ENCODE measurements around the gene KLHDC4. TPM values are rescaled to one million over a fixed set of nuclear protein-coding genes. Genes with fewer than 3 reads are reported as not detected.
"Not testable (repeated sequence)": the region's sequence is repeated elsewhere in the genome, so short reads cannot be mapped to it uniquely, and the experiment has no call there.

The KLHDC4 gene
- total and polyA plus RNA-seq, 5 donors from 2014 or later, result 17.0 to 104 (median 17.5) TPM

GRCh38 chr16:87720446-87720845 lies 45.3 kb downstream of the KLHDC4 start:
- Histone ChIP-seq H3K27me3 (ENCODE audit: control insufficient read depth, insufficient read depth, low read length) (no peaks in the 10 kb centered on the region), H3K9me3 (ENCODE audit: control insufficient read depth in 2 of 2, low read length in 2 of 2) (no peaks in the 10 kb centered on the region), H3K4me1 (ENCODE audit: control insufficient read depth, insufficient read depth, low read length, poor library complexity, severe bottlenecking) (no peaks in the 10 kb centered on the region), H3K27ac (ENCODE audit: insufficient read depth, low read length, poor library complexity, severe bottlenecking) (no peak overlapping the region), H3K4me3 (ENCODE audit: low read depth, low read length) (no peak overlapping the region), H3K36me3 (ENCODE audit: control insufficient read depth, insufficient read depth, low read length) (peaks cover 47% of the 10 kb centered on the region)
- Mint-ChIP-seq H3K4me1 (peaks cover 2 to 22% (median 3%) of the 10 kb centered on the region in 4 donors), H3K27ac (no peak overlapping the region), H3K9me3 (no peaks in the 10 kb centered on the region), H3K4me3 (no peak overlapping the region), H3K27me3 (no peaks in the 10 kb centered on the region), H3K36me3 (peaks cover 52% of the 10 kb centered on the region)
- no peak for ATAC-seq (ENCODE audit: low read depth in 2 of 2)
- no peak for DNase-seq

- H3K4me3 Mint-ChIP-seq; H3K4me3 ChIP-seq (ENCODE audit: low read depth, low read length); H3K9me3 Mint-ChIP-seq; ATAC-seq (ENCODE audit: low read depth in 2 of 2); H3K27me3 Mint-ChIP-seq; H3K4me1 ChIP-seq (ENCODE audit: control insufficient read depth, insufficient read depth, low read length, poor library complexity, severe bottlenecking); DNase-seq; H3K9me3 ChIP-seq (ENCODE audit: control insufficient read depth in 2 of 2, low read length in 2 of 2); H3K27ac ChIP-seq (ENCODE audit: insufficient read depth, low read length, poor library complexity, severe bottlenecking); H3K27me3 ChIP-seq (ENCODE audit: control insufficient read depth, insufficient read depth, low read length): not testable (repeated sequence)
- peaks cover 51% of the 10 kb centered on the region for H3K36me3 Mint-ChIP-seq
- peak overlapping the region in 1 of 3 donors; percentile 80 for H3K27ac Mint-ChIP-seq
- peaks cover 52% of the 10 kb centered on the region for H3K36me3 ChIP-seq (ENCODE audit: control insufficient read depth, insufficient read depth, low read length)
- H3K4me1 Mint-ChIP-seq, result peaks cover 0 to 34% (median 11%) of the 10 kb centered on the region in 4 donors
Measured at GRCh38 chr16:87718831-87719230, 47.0 kb downstream of the KLHDC4 start.

- Histone ChIP-seq H3K27me3 (ENCODE audit: control insufficient read depth, insufficient read depth, low read length) (no peaks in the 10 kb centered on the region), H3K36me3 (ENCODE audit: control insufficient read depth, insufficient read depth, low read length) (peaks cover 48% of the 10 kb centered on the region), H3K4me3 (ENCODE audit: low read depth, low read length) (no peak overlapping the region), H3K9me3 (ENCODE audit: control insufficient read depth in 2 of 2, low read length in 2 of 2) (no peaks in the 10 kb centered on the region), H3K4me1 (ENCODE audit: control insufficient read depth, insufficient read depth, low read length, poor library complexity, severe bottlenecking) (peaks cover 18% of the 10 kb centered on the region), H3K27ac (ENCODE audit: insufficient read depth, low read length, poor library complexity, severe bottlenecking) (no peak overlapping the region)
- no peak overlapping the region for H3K4me3 Mint-ChIP-seq
- no peak for DNase-seq
- H3K4me1 Mint-ChIP-seq, result peaks cover 4 to 47% (median 18%) of the 10 kb centered on the region in 4 donors
- no peaks in the 10 kb centered on the region for H3K9me3 Mint-ChIP-seq
- no peaks in the 10 kb centered on the region for H3K27me3 Mint-ChIP-seq
- H3K36me3 Mint-ChIP-seq, result peaks cover 38% of the 10 kb centered on the region
- ATAC-seq (ENCODE audit: low read depth in 2 of 2), result no peak
- H3K27ac Mint-ChIP-seq, result peak overlapping the region; percentile 76 to 97 (median 82)
Measured at GRCh38 chr16:87715658-87716057, 50.1 kb downstream of the KLHDC4 start.

DNA sequence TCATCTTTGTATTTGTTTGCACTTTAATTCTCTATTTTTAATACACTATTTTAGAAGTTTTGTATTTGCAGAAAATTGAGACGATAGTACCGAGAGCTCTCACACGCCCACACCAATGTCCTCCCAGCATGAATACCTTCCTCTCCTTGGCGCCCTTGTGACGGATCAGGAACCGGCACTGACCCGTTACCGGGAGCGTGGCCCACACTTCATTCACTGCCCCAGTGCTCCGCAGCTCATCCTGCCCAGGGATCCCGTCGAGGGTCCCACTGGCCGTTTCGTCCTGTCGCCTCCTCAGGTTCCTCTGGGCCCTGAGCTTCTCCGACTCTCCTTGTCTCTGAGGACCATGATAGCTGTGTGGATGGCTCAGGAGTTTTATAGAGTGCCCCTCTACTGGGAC lies 50.6 kb downstream of the KLHDC4 start:
- Histone ChIP-seq H3K9me3 (ENCODE audit: control insufficient read depth in 2 of 2, low read length in 2 of 2) (no peaks in the 10 kb centered on the region), H3K4me1 (ENCODE audit: control insufficient read depth, insufficient read depth, low read length, poor library complexity, severe bottlenecking) (peaks cover 18% of the 10 kb centered on the region), H3K27me3 (ENCODE audit: control insufficient read depth, insufficient read depth, low read length) (no peaks in the 10 kb centered on the region), H3K36me3 (ENCODE audit: control insufficient read depth, insufficient read depth, low read length) (peaks cover 50% of the 10 kb centered on the region), H3K4me3 (ENCODE audit: low read depth, low read length) (no peak overlapping the region), H3K27ac (ENCODE audit: insufficient read depth, low read length, poor library complexity, severe bottlenecking) (no peak overlapping the region)
- Mint-ChIP-seq H3K4me3 (no peak overlapping the region), H3K27me3 (no peaks in the 10 kb centered on the region), H3K4me1 (peaks cover 4 to 47% (median 18%) of the 10 kb centered on the region in 4 donors), H3K9me3 (no peaks in the 10 kb centered on the region), H3K36me3 (peaks cover 40% of the 10 kb centered on the region), H3K27ac (peak overlapping the region; percentile 76 to 97 (median 82))
- no peak for ATAC-seq (ENCODE audit: low read depth in 2 of 2)
- no peak for DNase-seq

DNA sequence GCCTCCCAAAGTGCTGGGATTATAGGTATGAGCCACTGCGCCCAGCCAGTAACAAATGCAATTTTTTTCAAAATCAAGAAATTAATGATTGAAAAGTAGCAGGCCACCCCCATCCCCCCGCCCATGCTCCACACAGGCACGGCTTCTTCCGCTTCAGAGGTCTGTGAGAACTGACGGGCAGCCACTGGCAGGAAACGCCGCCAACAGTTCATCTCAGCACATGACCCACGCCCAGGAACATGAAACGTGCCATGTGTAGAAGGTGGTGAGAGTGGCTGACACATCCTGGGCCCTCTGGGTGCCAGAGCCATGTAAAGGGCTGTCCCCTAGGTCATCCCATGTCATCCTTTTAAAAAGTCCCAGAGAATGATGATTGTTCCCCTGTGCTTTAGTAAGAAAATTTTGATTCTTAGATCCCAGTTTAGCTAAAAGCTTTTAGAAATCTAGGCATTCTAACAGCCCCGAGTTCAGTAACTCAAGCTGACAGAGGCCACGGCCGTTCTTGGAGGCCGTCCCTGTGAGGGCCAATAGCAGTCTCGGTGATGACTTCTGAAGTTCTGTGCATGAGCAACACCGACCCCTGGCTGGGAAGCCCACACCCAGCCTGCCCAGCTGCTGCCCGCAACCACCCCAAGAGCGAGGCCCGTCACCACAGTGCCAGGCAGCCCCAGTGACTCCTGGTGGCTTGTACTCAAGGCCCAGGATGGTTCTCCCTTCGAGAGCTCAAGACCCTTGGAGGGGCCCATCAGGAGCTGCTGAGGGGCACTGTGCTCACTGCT lies 52.1 kb downstream of the KLHDC4 start:
- Mint-ChIP-seq H3K36me3 (peaks cover 33% of the 10 kb centered on the region), H3K27me3 (no peaks in the 10 kb centered on the region), H3K9me3 (no peaks in the 10 kb centered on the region), H3K27ac (peak overlapping the region; percentile 88 to 98 (median 91)), H3K4me3 (peak overlapping the region in 3 of 4 donors; percentile 41 to 77 (median 61)), H3K4me1 (peaks cover 4 to 44% (median 18%) of the 10 kb centered on the region in 4 donors)
- no peak overlapping the region for H3K4me3 ChIP-seq (ENCODE audit: low read depth, low read length)
- peaks cover 59% of the 10 kb centered on the region for H3K36me3 ChIP-seq (ENCODE audit: control insufficient read depth, insufficient read depth, low read length)
- H3K9me3 ChIP-seq (ENCODE audit: control insufficient read depth in 2 of 2, low read length in 2 of 2), result no peaks in the 10 kb centered on the region
- peak in 2 of 3 donors; percentile 49 to 93 for DNase-seq
- H3K27me3 ChIP-seq (ENCODE audit: control insufficient read depth, insufficient read depth, low read length), result no peaks in the 10 kb centered on the region
- H3K4me1 ChIP-seq (ENCODE audit: control insufficient read depth, insufficient read depth, low read length, poor library complexity, severe bottlenecking), result peaks cover 18% of the 10 kb centered on the region
- ATAC-seq (ENCODE audit: low read depth in 2 of 2), result peak; percentile 94 to 95
- H3K27ac ChIP-seq (ENCODE audit: insufficient read depth, low read length, poor library complexity, severe bottlenecking), result peak overlapping the region; percentile 64

DNA sequence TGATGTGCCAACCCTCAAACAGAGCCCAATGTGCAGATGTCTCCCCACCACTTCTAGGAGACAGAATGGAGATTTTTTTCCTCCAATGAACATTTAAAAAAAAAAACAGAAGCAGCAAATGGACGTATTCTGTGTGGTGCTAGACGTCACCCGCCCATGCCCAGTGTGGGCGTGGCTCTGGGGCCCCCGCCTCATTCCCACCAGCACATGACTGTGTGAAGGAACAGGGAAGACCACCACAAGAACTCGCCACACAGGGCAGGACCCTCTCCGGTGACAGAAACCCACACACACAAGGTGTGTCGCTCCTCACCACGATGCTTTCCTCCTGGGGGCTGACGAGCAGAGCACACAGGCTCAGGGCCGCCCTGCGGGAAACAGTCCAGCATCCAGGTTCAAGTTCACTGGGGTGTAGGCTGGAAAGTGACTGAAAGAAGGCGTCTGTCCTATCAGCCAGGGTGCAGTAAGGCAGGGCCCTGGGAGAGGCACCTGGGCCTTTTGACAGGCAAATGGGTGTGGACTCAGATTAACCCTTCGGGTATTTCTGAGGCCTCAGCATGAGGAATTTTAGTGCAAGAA lies 53.5 kb downstream of the KLHDC4 start:
- DNase-seq (no peak), ATAC-seq (ENCODE audit: low read depth in 2 of 2) (no peak)
- H3K9me3 ChIP-seq (ENCODE audit: control insufficient read depth in 2 of 2, low read length in 2 of 2), result no peaks in the 10 kb centered on the region
- peaks cover 64% of the 10 kb centered on the region for H3K36me3 ChIP-seq (ENCODE audit: control insufficient read depth, insufficient read depth, low read length)
- H3K27ac Mint-ChIP-seq, result peak overlapping the region in 2 of 3 donors; percentile 35 to 91
- H3K4me3 ChIP-seq (ENCODE audit: low read depth, low read length), result no peak overlapping the region
- no peaks in the 10 kb centered on the region for H3K27me3 Mint-ChIP-seq
- peaks cover 34% of the 10 kb centered on the region for H3K36me3 Mint-ChIP-seq
- H3K9me3 Mint-ChIP-seq, result no peaks in the 10 kb centered on the region
- H3K4me1 ChIP-seq (ENCODE audit: control insufficient read depth, insufficient read depth, low read length, poor library complexity, severe bottlenecking), result peaks cover 18% of the 10 kb centered on the region
- no peak overlapping the region for H3K27ac ChIP-seq (ENCODE audit: insufficient read depth, low read length, poor library complexity, severe bottlenecking)
- H3K4me3 Mint-ChIP-seq, result no peak overlapping the region
- no peaks in the 10 kb centered on the region for H3K27me3 ChIP-seq (ENCODE audit: control insufficient read depth, insufficient read depth, low read length)
- H3K4me1 Mint-ChIP-seq, result peaks cover 4 to 39% (median 18%) of the 10 kb centered on the region in 4 donors

- Histone ChIP-seq H3K9me3 (ENCODE audit: control insufficient read depth in 2 of 2, low read length in 2 of 2) (no peaks in the 10 kb centered on the region), H3K36me3 (ENCODE audit: control insufficient read depth, insufficient read depth, low read length) (peaks cover 64% of the 10 kb centered on the region), H3K4me1 (ENCODE audit: control insufficient read depth, insufficient read depth, low read length, poor library complexity, severe bottlenecking) (peaks cover 18% of the 10 kb centered on the region), H3K4me3 (ENCODE audit: low read depth, low read length) (no peak overlapping the region), H3K27me3 (ENCODE audit: control insufficient read depth, insufficient read depth, low read length) (no peaks in the 10 kb centered on the region), H3K27ac (ENCODE audit: insufficient read depth, low read length, poor library complexity, severe bottlenecking) (no peak overlapping the region)
- no peaks in the 10 kb centered on the region for H3K27me3 Mint-ChIP-seq
- no peak for DNase-seq
- ATAC-seq (ENCODE audit: low read depth in 2 of 2), result no peak
- no peak overlapping the region for H3K27ac Mint-ChIP-seq
- H3K9me3 Mint-ChIP-seq, result no peaks in the 10 kb centered on the region
- peaks cover 30% of the 10 kb centered on the region for H3K36me3 Mint-ChIP-seq
- H3K4me3 Mint-ChIP-seq, result no peak overlapping the region
- H3K4me1 Mint-ChIP-seq, result peaks cover 4 to 39% (median 18%) of the 10 kb centered on the region in 4 donors
Measured at GRCh38 chr16:87710887-87711286, 54.9 kb downstream of the KLHDC4 start.

Data from CD4-positive, CD25-positive, alpha-beta regulatory T cell (primary cell).